HCT116 (cell line): ENCODE results near the gene ADAMTS19. TPM values are rescaled to one million over a fixed set of nuclear protein-coding genes. Genes with fewer than 3 reads are reported as not detected.

Source experiments
- ATAC-seq: fragments of 200-7000 bp; cut with Tn5 transposase; 2 replicates; pipeline ENCODE4 v1.9.1; 2020; ENCODE audit warnings: mild to moderate bottlenecking, moderate library complexity
- BruUV-seq: library from RNA; stranded (reverse); fragments of 400-500 nt; replicated peaks from 2 replicates; lab custom pipeline; 2021; lab: Mats Ljungman, UMichigan
- CTCF ChIA-PET: fragments of 300-600 bp; sonication (Branson Sonifier 250); formaldehyde crosslinking; loops from one replicate; lab custom pipeline; 2021; ENCODE audit warnings: antibody characterized with exemption; lab: Charles Lee
- POLR2A ChIA-PET: fragments of 300-600, 350-600 bp; sonication (Branson Sonifier 250); formaldehyde crosslinking; loops from one replicate; lab custom pipeline; 2021; ENCODE audit warnings: antibody characterized with exemption; lab: Charles Lee
- RAD21 ChIA-PET, 2 experiments: fragments of 300-600 bp; sonication (Branson Sonifier 250); formaldehyde crosslinking; loops; one replicate each; lab custom pipeline; 2023; ENCODE audit warnings: low total read pairs in 2 of 2; ENCODE audit not compliant: uncharacterized antibody in 2 of 2, unreplicated experiment in 2 of 2, low non-redundant PET in 1 of 2; lab: Charles Lee
- DNase-seq: peaks from one replicate; pipeline ENCODE4 v3.0.0-alpha.2; 2010; ENCODE audit warnings: low read depth, low spot score
- H2AFZ ChIP-seq: fragments of 200-600 bp; shearing (Covaris generic), sonication (generic); 2 replicates; pipeline ENCODE4 v1.6.1; 2017; ENCODE audit warnings: low read depth, mixed run types, mixed read lengths, antibody characterized with exemption, low read length; ENCODE audit not compliant: poor library complexity, severe bottlenecking
- H3K27ac ChIP-seq: 2 replicates; pipeline ENCODE4 v1.5.1; 2012; ENCODE audit warnings: low read depth, low read length
- H3K27me3 ChIP-seq: fragments of 200-600 bp; sonication (generic); 2 replicates; pipeline ENCODE4 v1.6.1; 2016; ENCODE audit warnings: mixed run types, low read length, mixed read lengths; ENCODE audit not compliant: insufficient read depth
- H3K36me3 ChIP-seq, 2 experiments: fragments of 200-500 bp in 1 of 2; fragments of 200-600 bp in 1 of 2; sonication (Bioruptor generic) in 1 of 2; sonication (generic) in 1 of 2; 2 replicates each; pipeline versions ENCODE4 v1.5.1 to v1.6.1; 2014 to 2016; ENCODE audit warnings: low read length in 2 of 2, inconsistent platforms in 1 of 2, mixed read lengths in 1 of 2, mixed run types in 1 of 2; ENCODE audit not compliant: insufficient read depth in 2 of 2, control insufficient read depth in 1 of 2
- H3K4me1 ChIP-seq, 2 experiments: fragments of 200-600 bp in 1 of 2; sonication (generic) in 1 of 2; 2 replicates each; pipeline versions ENCODE4 v1.5.1 to v1.6.1; 2012 to 2017; ENCODE audit warnings: low read length in 2 of 2, inconsistent platforms in 1 of 2, mild to moderate bottlenecking in 1 of 2, mixed read lengths in 1 of 2, mixed run types in 1 of 2, moderate library complexity in 1 of 2; ENCODE audit not compliant: insufficient read depth in 2 of 2, control insufficient read depth in 1 of 2
- H3K4me2 ChIP-seq: fragments of 200-600 bp; sonication (generic); 2 replicates; pipeline ENCODE4 v1.6.1; 2017; ENCODE audit warnings: mixed run types, low read length, mixed read lengths
- H3K4me3 ChIP-seq, 2 experiments: fragments of 200-600 bp in 1 of 2; sonication (generic) in 1 of 2; replicated peaks in 1 of 2; 2 replicates each; pipeline ENCODE4 v1.5.1; 2011 to 2016; ENCODE audit warnings: low read length in 2 of 2, control low read depth in 1 of 2, low read depth in 1 of 2, mild to moderate bottlenecking in 1 of 2, mixed read lengths in 1 of 2, mixed run types in 1 of 2
- H3K79me2 ChIP-seq: fragments of 200-600 bp; sonication (generic); 2 replicates; pipeline ENCODE4 v1.6.1; 2017; ENCODE audit warnings: mild to moderate bottlenecking, mixed run types, low read length, moderate library complexity, mixed read lengths; ENCODE audit not compliant: insufficient read depth
- H3K9ac ChIP-seq: fragments of 200-600 bp; sonication (generic); 2 replicates; pipeline ENCODE4 v1.6.1; 2016; ENCODE audit warnings: low read length, mixed read lengths
- H3K9me2 ChIP-seq: fragments of 200-600 bp; sonication (generic), shearing (Covaris generic); 2 replicates; pipeline ENCODE4 v1.6.1; 2017; ENCODE audit warnings: mixed run types, mild to moderate bottlenecking, moderate library complexity; ENCODE audit not compliant: insufficient read depth
- H3K9me3 ChIP-seq, 2 experiments: fragments of 200-500 bp in 1 of 2; fragments of 200-600 bp in 1 of 2; sonication (Bioruptor generic) in 1 of 2; sonication (generic) in 1 of 2; 2 replicates each; pipeline ENCODE4 v1.6.1; 2014 to 2017; ENCODE audit warnings: low read length in 2 of 2, mixed read lengths in 2 of 2, inconsistent platforms in 1 of 2, low read depth in 1 of 2, mild to moderate bottlenecking in 1 of 2, mixed run types in 1 of 2, moderate library complexity in 1 of 2; ENCODE audit not compliant: control insufficient read depth in 1 of 2, insufficient read depth in 1 of 2
- H4K20me1 ChIP-seq: fragments of 200-600 bp; sonication (generic), shearing (Covaris generic); 2 replicates; pipeline ENCODE4 v1.6.1; 2017; ENCODE audit warnings: mixed run types, mild to moderate bottlenecking, moderate library complexity; ENCODE audit not compliant: insufficient read depth
- CEBPB ChIP-seq: IDR thresholded peaks from 2 replicates; pipeline ENCODE4 v1.6.1; 2012; ENCODE audit warnings: low read depth
- EGR1 ChIP-seq: IDR thresholded peaks from 2 replicates; pipeline ENCODE4 v1.6.1; 2012; ENCODE audit warnings: low read depth
- ELF1 ChIP-seq: IDR thresholded peaks from 2 replicates; pipeline ENCODE4 v1.6.1; 2012; ENCODE audit warnings: low read depth, borderline replicate concordance
- EZH2phosphoT487 ChIP-seq: fragments of 200-600 bp; IDR thresholded peaks from 2 replicates; pipeline ENCODE4 v1.6.1; 2018; ENCODE audit warnings: antibody characterized with exemption, borderline replicate concordance
- FOSL1 ChIP-seq: IDR thresholded peaks from 2 replicates; pipeline ENCODE4 v1.6.1; 2012; ENCODE audit warnings: low read depth
- JUND ChIP-seq: IDR thresholded peaks from 2 replicates; pipeline ENCODE4 v1.6.1; 2012
- MAX ChIP-seq: IDR thresholded peaks from 2 replicates; pipeline ENCODE4 v1.6.1; 2012
- RAD21 ChIP-seq: IDR thresholded peaks from 2 replicates; pipeline ENCODE4 v1.6.1; 2012; ENCODE audit warnings: low read depth, mild to moderate bottlenecking
- SP1 ChIP-seq: IDR thresholded peaks from 2 replicates; pipeline ENCODE4 v1.6.1; 2012; ENCODE audit warnings: low read depth
- SRF ChIP-seq: IDR thresholded peaks from 2 replicates; pipeline ENCODE4 v1.6.1; 2012; ENCODE audit warnings: low read depth
- YY1 ChIP-seq: IDR thresholded peaks from 2 replicates; pipeline ENCODE4 v1.6.1; 2011; ENCODE audit warnings: low read length, low read depth, moderate library complexity, mild to moderate bottlenecking; ENCODE audit not compliant: insufficient replicate concordance; ENCODE audit errors: extremely low read depth
- ZFX ChIP-seq: fragments of 450-650 bp; IDR thresholded peaks from 2 replicates; pipeline ENCODE4 v1.6.1; 2017
- ZNF274 ChIP-seq: fragments of 200-500 bp; sonication (Bioruptor generic); IDR thresholded peaks from 2 replicates; pipeline ENCODE4 v1.6.1; 2014; ENCODE audit warnings: mild to moderate bottlenecking, low read depth, low read length, inconsistent platforms
- intact Hi-C: fragments of 100-400 bp; cut with micrococcal nuclease; formaldehyde crosslinking; loops from 2 replicates; pipeline ENCODE4 v1.10.0; 2022
- total RNA-seq: library from RNA; stranded (reverse); gene quantifications from one replicate; pipeline ENCODE4 v1.2.1, GENCODE V29; 2021; ENCODE audit not compliant: unreplicated experiment

Gene ADAMTS19
- total RNA-seq, 1 experiment from 2014 or later: not detected

- RAD21 ChIA-PET: no interaction called here
Measured at GRCh38 chr5:129460936-129461710, 1.0 kb downstream of the ADAMTS19 start.

GRCh38 chr5:129461711-129462332, 1.7 kb downstream of the ADAMTS19 start:
- DNase-seq (no peak), ATAC-seq (no peak)
- no peaks in the 10 kb centered on the region for H3K79me2 ChIP-seq
- H3K4me2 ChIP-seq: no peak overlapping the region
- H3K9ac ChIP-seq: no peak overlapping the region
- intact Hi-C loops: no loop called here
- H3K9me3 ChIP-seq: no peaks in the 10 kb centered on the region
- ChIA-PET POLR2A (no interaction called here), RAD21 (no interaction called here), CTCF (no interaction called here)
- H2AFZ ChIP-seq: no peak overlapping the region
- no peaks in the 10 kb centered on the region for H3K9me2 ChIP-seq
- no peak for TF ChIP-seq SP1
- no peak for TF ChIP-seq ZNF274
- TF ChIP-seq ELF1: no peak
- TF ChIP-seq EGR1: no peak
- TF ChIP-seq CEBPB: no peak
- no peak for TF ChIP-seq ZFX
- TF ChIP-seq YY1: no peak
- BruUV-seq: no TSS peak
- H3K4me1 ChIP-seq: no peaks in the 10 kb centered on the region
- no peaks in the 10 kb centered on the region for H3K36me3 ChIP-seq
- H3K4me3 ChIP-seq: no peak overlapping the region
- no peak overlapping the region for H3K27ac ChIP-seq
- H3K27me3 ChIP-seq: no peaks in the 10 kb centered on the region
- H4K20me1 ChIP-seq: no peaks in the 10 kb centered on the region

More at GRCh38 chr5:129460936-129461710, 1.0 kb downstream of the ADAMTS19 start:
- H3K36me3 ChIP-seq: no peaks in the 10 kb centered on the region
- no peak for ATAC-seq
- no peaks in the 10 kb centered on the region for H3K79me2 ChIP-seq
- TF ChIP-seq FOSL1 (no peak), MAX (no peak), ZNF274 (no peak), EGR1 (no peak), RAD21 (no peak), SP1 (no peak), YY1 (no peak), JUND (no peak), ZFX (no peak), SRF (no peak), EZH2phosphoT487 (no peak)
- TF ChIP-seq, all 23 proteins: peak for 0
- ChIA-PET CTCF (no interaction called here), POLR2A (no interaction called here)
- no peak overlapping the region for H3K4me3 ChIP-seq
- no peak for DNase-seq
- no TSS peak for BruUV-seq
- H3K27me3 ChIP-seq: no peaks in the 10 kb centered on the region
- 0 out of 2 replicates have a peak, but pooled peaks cover 3% of the 10 kb centered on the region for H3K9me2 ChIP-seq
- H4K20me1 ChIP-seq: no peaks in the 10 kb centered on the region
- H3K9ac ChIP-seq: no peak overlapping the region
- intact Hi-C loops: loop anchor here (1.0 kb wide), 1 partner anchor 17 kb away; no protein-coding TSS in a partner anchor
- H2AFZ ChIP-seq: no peak overlapping the region
- no peak overlapping the region for H3K27ac ChIP-seq
- H3K9me3 ChIP-seq: no peaks in the 10 kb centered on the region
- no peaks in the 10 kb centered on the region for H3K4me1 ChIP-seq
- no peak overlapping the region for H3K4me2 ChIP-seq
